Gastrocnemius medialis (tissue), 4 donors: ENCODE data around the gene GALNT9. TPM values are rescaled to one million over a fixed set of nuclear protein-coding genes. Genes with fewer than 3 reads are reported as not detected.

Experiments
- ATAC-seq, 2 donors: fragments of 150-250 bp; one replicate each; pipeline ENCODE4 v1.9.1; 2016
- DNase-seq, 2 donors: peaks; one replicate each; pipeline ENCODE4 v3.0.0-alpha.2; 2019
- H3K27ac ChIP-seq, 4 donors: fragments of 200-600 bp; sonication (generic); 1 replicate in 1 of 4; 2 replicates in 3 of 4; pipeline ENCODE4 v1.5.1; 2016 to 2018; ENCODE audit warnings: mild to moderate bottlenecking in 2 of 4, moderate library complexity in 1 of 4
- H3K27me3 ChIP-seq, 3 donors: fragments of 200-600 bp; sonication (generic) in 2 of 3; 1 replicate in 1 of 3; 2 replicates in 2 of 3; pipeline versions ENCODE4 v1.5.1 to v1.6.0; 2016 to 2019; ENCODE audit warnings: mild to moderate bottlenecking in 1 of 3, moderate library complexity in 1 of 3
- H3K36me3 ChIP-seq, 2 donors: fragments of 200-600 bp; sonication (generic) in 1 of 2; one replicate each; pipeline ENCODE4 v1.5.1; 2017 to 2018
- H3K4me1 ChIP-seq, 2 donors: fragments of 200-600 bp; sonication (generic) in 1 of 2; one replicate each; pipeline ENCODE4 v1.5.1; 2016 to 2017; ENCODE audit warnings: mild to moderate bottlenecking in 2 of 2
- H3K4me3 ChIP-seq, 4 donors: fragments of 200-600 bp; sonication (generic) in 3 of 4; 1 replicate in 1 of 4; 2 replicates in 3 of 4; pipeline ENCODE4 v1.5.1; 2016 to 2019; ENCODE audit warnings: mild to moderate bottlenecking in 2 of 4
- H3K9me3 ChIP-seq, 3 donors: fragments of 200-600 bp; sonication (generic) in 2 of 3; 1 replicate in 1 of 3; 2 replicates in 2 of 3; pipeline ENCODE4 v1.5.1; 2016 to 2019
- POLR2A ChIP-seq, 2 donors: fragments of 450-650 bp; IDR thresholded peaks; one replicate each; pipeline ENCODE4 v1.6.1; 2017; ENCODE audit warnings: antibody characterized with exemption in 2 of 2, mild to moderate bottlenecking in 2 of 2, moderate library complexity in 2 of 2
- in situ Hi-C, 4 donors: fragments of 200-750 bp; cut with MboI; loops; one replicate each; pipeline versions ENCODE4 v1.15.0 to v1.8.0; 2017; ENCODE audit warnings: low sequenced_read_pairs in 4 of 4
- intact Hi-C: fragments of 100-400 bp; cut with DNase I; formaldehyde crosslinking; loops from one replicate; pipeline ENCODE4 v1.15.1; 2023; ENCODE audit warnings: low total_unique reads
- total RNA-seq, 4 donors: library from RNA; depleted of rRNA; stranded (reverse); fragments of >200 nt; gene quantifications; one replicate each; pipeline versions ENCODE4 v1.1.0 to v1.2.3, GENCODE V29; 2016
- TF ChIP-seq, protein P1 (sequence below), 5 experiments: fragments of 450-650 bp in 3 of 5; fragments of 200-600 bp in 2 of 5; sonication (generic) in 2 of 5; IDR thresholded peaks in 4 of 5; conservative IDR thresholded peaks in 1 of 5; 1 replicate in 4 of 5; 2 replicates in 1 of 5; pipeline ENCODE4 v1.5.1; 2016 to 2019; ENCODE audit warnings: antibody characterized with exemption in 5 of 5, mild to moderate bottlenecking in 3 of 5, moderate library complexity in 3 of 5

GALNT9 gene
- total RNA-seq, 4 donors from 2014 or later: not detected

DNA sequence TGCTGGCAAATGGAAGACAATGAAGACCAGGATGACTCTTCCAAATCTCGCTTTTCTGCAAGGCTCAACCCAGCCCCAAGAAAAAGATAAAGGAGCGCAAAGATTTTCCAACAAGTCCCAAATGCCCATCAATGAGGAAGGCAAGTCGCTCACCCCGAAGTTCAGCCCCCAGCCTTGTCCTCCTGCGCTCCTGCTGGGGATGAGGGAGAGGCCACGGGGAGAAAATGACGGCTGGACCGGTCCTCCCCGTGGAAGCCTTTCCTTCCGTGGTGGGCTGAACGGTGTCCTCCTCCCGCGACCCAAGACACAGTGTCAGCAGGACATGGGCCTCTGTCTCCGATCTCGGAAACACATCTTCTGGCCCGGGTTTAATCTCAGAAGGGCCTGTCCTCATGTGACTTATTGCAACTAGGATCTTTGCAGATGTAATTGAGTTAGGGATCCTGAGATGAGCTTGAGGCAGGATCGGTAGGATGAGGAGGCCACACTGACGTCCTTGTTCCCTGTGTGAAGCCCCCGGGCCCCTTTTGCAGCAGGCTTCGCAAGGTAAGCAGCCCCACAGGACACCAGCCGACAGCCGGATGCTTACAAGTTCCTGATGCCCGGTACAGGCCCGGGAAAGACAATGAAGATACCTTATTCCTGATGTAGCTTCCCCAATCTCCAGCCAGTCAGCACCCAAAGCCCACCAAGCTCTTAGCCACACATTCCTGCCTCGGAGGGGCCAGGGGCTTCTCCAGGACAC, 64.2 kb downstream of the GALNT9 start:
- in situ Hi-C loops: no loop called here
- Histone ChIP-seq H3K36me3 (no peaks in the 10 kb centered on the region), H3K4me1 (no peaks in the 10 kb centered on the region), H3K9me3 (no peaks in the 10 kb centered on the region), H3K27me3 (peaks cover 33 to 44% (median 34%) of the 10 kb centered on the region in 3 donors), H3K27ac (no peak overlapping the region), H3K4me3 (no peak overlapping the region)
- DNase-seq (no peak), ATAC-seq (no peak)
- no peak for TF ChIP-seq POLR2A (IDR thresholded peaks at IDR 0.05)
- TF ChIP-seq, protein P1, sequence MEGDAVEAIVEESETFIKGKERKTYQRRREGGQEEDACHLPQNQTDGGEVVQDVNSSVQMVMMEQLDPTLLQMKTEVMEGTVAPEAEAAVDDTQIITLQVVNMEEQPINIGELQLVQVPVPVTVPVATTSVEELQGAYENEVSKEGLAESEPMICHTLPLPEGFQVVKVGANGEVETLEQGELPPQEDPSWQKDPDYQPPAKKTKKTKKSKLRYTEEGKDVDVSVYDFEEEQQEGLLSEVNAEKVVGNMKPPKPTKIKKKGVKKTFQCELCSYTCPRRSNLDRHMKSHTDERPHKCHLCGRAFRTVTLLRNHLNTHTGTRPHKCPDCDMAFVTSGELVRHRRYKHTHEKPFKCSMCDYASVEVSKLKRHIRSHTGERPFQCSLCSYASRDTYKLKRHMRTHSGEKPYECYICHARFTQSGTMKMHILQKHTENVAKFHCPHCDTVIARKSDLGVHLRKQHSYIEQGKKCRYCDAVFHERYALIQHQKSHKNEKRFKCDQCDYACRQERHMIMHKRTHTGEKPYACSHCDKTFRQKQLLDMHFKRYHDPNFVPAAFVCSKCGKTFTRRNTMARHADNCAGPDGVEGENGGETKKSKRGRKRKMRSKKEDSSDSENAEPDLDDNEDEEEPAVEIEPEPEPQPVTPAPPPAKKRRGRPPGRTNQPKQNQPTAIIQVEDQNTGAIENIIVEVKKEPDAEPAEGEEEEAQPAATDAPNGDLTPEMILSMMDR (IDR thresholded peaks at IDR 0.05 in 4 of 5, conservative IDR thresholded peaks at IDR 0.05 in 1 of 5): no peak
- intact Hi-C loops: no loop called here

GRCh38 chr12:132264086-132265010, 65.0 kb downstream of the GALNT9 start:
- Histone ChIP-seq H3K4me1 (no peaks in the 10 kb centered on the region), H3K36me3 (no peaks in the 10 kb centered on the region), H3K27ac (no peak overlapping the region), H3K9me3 (no peaks in the 10 kb centered on the region), H3K27me3 (peaks cover 25 to 36% (median 25%) of the 10 kb centered on the region in 3 donors), H3K4me3 (no peak overlapping the region)
- no peak for ATAC-seq
- intact Hi-C loops: no loop called here
- in situ Hi-C loops: no loop called here
- TF ChIP-seq POLR2A (IDR thresholded peaks at IDR 0.05): no peak
- TF ChIP-seq, protein P1 (IDR thresholded peaks at IDR 0.05 in 4 of 5, conservative IDR thresholded peaks at IDR 0.05 in 1 of 5): no peak
- no peak for DNase-seq

GRCh38 chr12:132263451-132264049, 65.8 kb downstream of the GALNT9 start:
- ATAC-seq: no peak
- Histone ChIP-seq H3K36me3 (no peaks in the 10 kb centered on the region), H3K27me3 (peaks cover 17 to 28% (median 17%) of the 10 kb centered on the region in 3 donors), H3K4me3 (no peak overlapping the region), H3K9me3 (no peaks in the 10 kb centered on the region), H3K27ac (no peak overlapping the region), H3K4me1 (no peaks in the 10 kb centered on the region)
- TF ChIP-seq POLR2A (IDR thresholded peaks at IDR 0.05): no peak
- TF ChIP-seq, protein P1 (IDR thresholded peaks at IDR 0.05 in 4 of 5, conservative IDR thresholded peaks at IDR 0.05 in 1 of 5): no peak
- in situ Hi-C loops (no loop called here), intact Hi-C loops (no loop called here)
- DNase-seq: no peak

GRCh38 chr12:132263061-132263360, 66.4 kb downstream of the GALNT9 start:
- TF ChIP-seq, protein P1 (IDR thresholded peaks at IDR 0.05 in 4 of 5, conservative IDR thresholded peaks at IDR 0.05 in 1 of 5): no peak
- TF ChIP-seq POLR2A (IDR thresholded peaks at IDR 0.05): no peak
- no peak overlapping the region for H3K27ac ChIP-seq
- H3K36me3 ChIP-seq: no peaks in the 10 kb centered on the region
- in situ Hi-C loops (no loop called here), intact Hi-C loops (no loop called here)
- H3K27me3 ChIP-seq: peaks cover 12 to 25% (median 13%) of the 10 kb centered on the region in 3 donors
- no peak overlapping the region for H3K4me3 ChIP-seq
- no peaks in the 10 kb centered on the region for H3K9me3 ChIP-seq
- DNase-seq: no peak
- no peaks in the 10 kb centered on the region for H3K4me1 ChIP-seq
- ATAC-seq: no peak
